NCI-H1436 (cell line): ENCODE results near the gene ANXA5.
"Not testable (repeated sequence)": the region's sequence is repeated elsewhere in the genome, so short reads cannot be mapped to it uniquely, and the experiment has no call there.

ENCODE experiments used
- DNase-seq: peaks from one replicate; lab custom pipeline; 2025; lab: John Stamatoyannopoulos, UW

ANXA5 gene

GRCh38 chr4:121677524-121677923, 19.3 kb downstream of the ANXA5 start:
- DNase-seq = no peak

- no peak for DNase-seq
Observed at GRCh38 chr4:121676345-121677075, 20.3 kb downstream of the ANXA5 start.

GRCh38 chr4:121675715-121676114, 21.1 kb downstream of the ANXA5 start:
- no peak for DNase-seq

- no peak for DNase-seq
Observed at GRCh38 chr4:121674696-121675095, 22.1 kb downstream of the ANXA5 start.

- no peak for DNase-seq
Observed at GRCh38 chr4:121674191-121674590, 22.6 kb downstream of the ANXA5 start.

GRCh38 chr4:121669163-121669550, 27.6 kb downstream of the ANXA5 start:
- no peak for DNase-seq

- no peak for DNase-seq
Observed at GRCh38 chr4:121668368-121669162, 28.2 kb downstream of the ANXA5 start.

- no peak for DNase-seq
Observed at GRCh38 chr4:121666091-121666679, 30.6 kb downstream of the ANXA5 start.

- no peak for DNase-seq
Observed at GRCh38 chr4:121665371-121665770, 31.4 kb downstream of the ANXA5 start.

- no peak for DNase-seq
Observed at GRCh38 chr4:121662225-121662624, 34.6 kb downstream of the ANXA5 start.

GRCh38 chr4:121660175-121660933, 36.4 kb downstream of the ANXA5 start:
- not testable (repeated sequence) for DNase-seq

GRCh38 chr4:121658125-121658524, 38.7 kb downstream of the ANXA5 start:
- DNase-seq = no peak

GRCh38 chr4:121656269-121656641, 40.5 kb downstream of the ANXA5 start:
- no peak for DNase-seq

GRCh38 chr4:121655320-121656268, 41.2 kb downstream of the ANXA5 start:
- no peak for DNase-seq

- DNase-seq = no peak
Observed at GRCh38 chr4:121654738-121655137, 42.0 kb downstream of the ANXA5 start.

GRCh38 chr4:121653986-121654385, 42.8 kb downstream of the ANXA5 start:
- DNase-seq = no peak

- no peak for DNase-seq
Observed at GRCh38 chr4:121653214-121653613, 43.6 kb downstream of the ANXA5 start.

GRCh38 chr4:121651597-121651996, 45.2 kb downstream of the ANXA5 start:
- no peak for DNase-seq

- DNase-seq = no peak
Observed at GRCh38 chr4:121650741-121651140, 46.0 kb downstream of the ANXA5 start.

- no peak for DNase-seq
Observed at GRCh38 chr4:121648516-121648915, 48.3 kb downstream of the ANXA5 start.

GRCh38 chr4:121642876-121643585, 53.7 kb downstream of the ANXA5 start:
- no peak for DNase-seq
